GM20431 (cell line): ENCODE measurements around the gene EDN2.

ENCODE experiments used
- in situ Hi-C: fragments of 300-500 bp; cut with MseI, MboI; formaldehyde crosslinking; loops from one replicate; pipeline ENCODE4 v1.15.0; 2020; ENCODE audit warnings: low sequenced_read_pairs; ENCODE audit not compliant: unreplicated experiment

Gene EDN2

DNA sequence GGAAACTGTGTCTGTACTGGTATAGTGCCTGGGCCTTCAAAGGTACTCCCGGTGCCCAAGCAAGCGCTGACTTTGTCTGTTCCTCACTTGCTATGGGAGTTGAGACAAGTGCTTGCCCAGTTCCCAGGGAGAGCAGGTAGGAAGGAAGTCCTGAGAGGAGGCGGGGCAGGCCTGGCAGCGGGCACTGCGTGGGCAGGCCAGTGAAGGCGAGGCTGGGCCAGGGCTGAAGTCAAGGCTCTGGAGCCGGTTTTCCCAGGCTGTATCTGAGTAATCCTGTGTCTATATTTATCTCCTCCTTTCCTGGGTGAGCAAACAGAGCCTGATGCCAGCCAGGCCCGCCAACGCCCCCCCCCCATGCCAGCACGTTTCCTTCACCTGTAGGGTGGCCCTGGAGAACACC is 15.9 kb upstream of the EDN2 start:
- in situ Hi-C loops: no loop called here

DNA sequence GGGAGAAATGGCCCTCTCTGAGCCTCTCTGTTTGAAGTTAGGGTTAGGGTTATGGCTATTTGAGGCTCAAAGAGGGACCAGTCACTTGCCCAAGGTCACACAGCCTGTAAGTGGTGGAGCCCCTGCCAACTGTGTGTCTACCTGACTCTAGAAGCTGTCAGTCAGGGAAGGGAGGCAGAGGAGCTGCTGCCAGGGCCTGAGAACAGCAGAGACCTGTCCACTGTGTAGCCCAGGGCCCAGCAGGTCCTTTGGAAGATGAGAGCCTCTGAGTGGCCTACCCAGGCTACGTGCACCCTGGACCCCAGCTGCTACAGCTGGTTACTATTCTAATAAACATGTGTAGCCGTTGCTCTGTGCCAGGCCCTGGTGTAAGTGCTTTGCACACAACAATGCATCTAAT is 15.1 kb upstream of the EDN2 start:
- in situ Hi-C loops: no loop called here

DNA sequence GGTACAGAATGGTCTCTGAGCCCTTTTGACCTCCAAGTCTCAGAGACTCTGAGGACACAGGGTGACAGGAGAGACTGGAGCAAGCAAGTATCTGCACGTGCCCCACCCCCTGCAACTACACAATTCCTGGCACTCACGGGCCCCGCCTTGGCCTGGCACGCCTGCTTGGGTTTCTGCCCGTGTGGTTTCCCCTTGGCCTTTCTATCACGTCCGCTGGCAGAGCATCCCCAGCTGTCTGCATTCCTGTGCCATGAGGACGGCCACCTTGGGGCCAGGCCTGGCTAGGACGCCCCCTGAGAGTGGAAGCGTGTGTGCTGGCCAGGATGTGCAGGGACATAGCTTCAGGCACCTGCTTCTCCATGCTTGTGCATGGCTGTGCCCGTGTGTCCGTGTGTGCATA is 14.3 kb upstream of the EDN2 start:
- in situ Hi-C loops: no loop called here

DNA sequence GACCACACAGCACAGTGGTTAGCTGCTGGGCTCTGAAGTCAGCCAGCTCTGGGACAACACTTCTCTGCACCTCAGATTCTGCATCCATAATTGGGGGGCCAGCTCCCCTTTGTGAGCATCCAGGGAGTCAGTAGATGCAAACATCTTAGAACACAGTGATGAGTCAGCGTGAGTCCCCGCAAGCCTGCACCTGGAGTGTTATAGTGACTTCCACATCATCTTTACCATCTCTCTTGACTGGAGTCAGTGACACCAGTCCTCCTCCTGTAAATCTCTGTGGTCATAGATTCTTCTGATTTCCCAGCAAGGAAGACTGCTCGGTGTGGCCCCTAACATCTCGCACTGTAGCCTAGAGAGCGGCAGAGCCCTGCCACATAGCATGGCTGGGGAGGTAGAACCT is 13.9 kb upstream of the EDN2 start:
- in situ Hi-C loops: no loop called here

DNA sequence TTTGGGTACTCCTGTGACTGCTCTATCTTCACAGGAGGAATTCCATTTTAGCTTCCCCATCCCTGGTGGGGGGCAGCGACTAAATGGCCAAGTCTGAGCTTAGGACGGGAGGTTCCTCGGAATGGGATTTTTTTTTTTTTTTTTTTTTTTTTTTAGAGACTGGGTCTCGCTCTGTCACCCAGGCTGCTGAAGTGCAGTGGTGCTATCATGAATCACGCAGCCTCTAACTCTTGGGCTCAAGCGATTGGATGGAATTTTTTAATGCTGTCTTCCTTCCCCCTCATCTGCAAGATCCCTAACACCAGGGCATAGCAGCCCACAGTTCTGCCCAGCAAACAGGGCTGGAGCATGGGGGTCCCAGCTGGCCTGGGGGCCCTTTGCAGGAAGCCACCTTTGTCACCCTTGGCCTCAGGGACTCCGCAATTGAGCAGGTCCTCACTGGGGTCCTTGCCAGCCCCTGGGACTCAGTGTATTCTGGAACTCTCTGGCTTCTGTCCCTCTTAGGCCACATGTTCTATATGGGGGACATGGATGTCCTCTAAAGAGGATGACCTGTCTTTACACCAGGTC is 13.1 kb upstream of the EDN2 start:
- in situ Hi-C loops: no loop called here

DNA sequence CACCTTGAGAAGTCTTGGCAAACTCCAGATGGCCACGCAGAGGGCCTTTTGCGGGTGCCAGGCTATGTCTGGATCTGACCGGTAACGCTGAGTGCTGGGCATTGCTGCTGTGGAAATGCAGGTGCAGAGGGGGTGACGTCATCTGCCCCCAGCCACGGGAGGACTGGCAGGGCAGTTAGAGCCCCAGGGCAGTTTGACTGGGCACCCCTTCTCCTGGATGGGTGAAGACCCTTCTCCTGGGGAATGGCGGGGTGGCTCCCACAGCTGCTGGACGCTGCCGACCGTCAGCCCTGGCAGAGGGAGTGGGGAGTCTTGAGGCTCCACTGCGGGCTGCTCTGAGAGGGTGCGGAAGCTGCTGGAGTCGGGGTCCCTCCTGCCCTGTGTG is 12.6 kb upstream of the EDN2 start:
- in situ Hi-C loops: no loop called here

DNA sequence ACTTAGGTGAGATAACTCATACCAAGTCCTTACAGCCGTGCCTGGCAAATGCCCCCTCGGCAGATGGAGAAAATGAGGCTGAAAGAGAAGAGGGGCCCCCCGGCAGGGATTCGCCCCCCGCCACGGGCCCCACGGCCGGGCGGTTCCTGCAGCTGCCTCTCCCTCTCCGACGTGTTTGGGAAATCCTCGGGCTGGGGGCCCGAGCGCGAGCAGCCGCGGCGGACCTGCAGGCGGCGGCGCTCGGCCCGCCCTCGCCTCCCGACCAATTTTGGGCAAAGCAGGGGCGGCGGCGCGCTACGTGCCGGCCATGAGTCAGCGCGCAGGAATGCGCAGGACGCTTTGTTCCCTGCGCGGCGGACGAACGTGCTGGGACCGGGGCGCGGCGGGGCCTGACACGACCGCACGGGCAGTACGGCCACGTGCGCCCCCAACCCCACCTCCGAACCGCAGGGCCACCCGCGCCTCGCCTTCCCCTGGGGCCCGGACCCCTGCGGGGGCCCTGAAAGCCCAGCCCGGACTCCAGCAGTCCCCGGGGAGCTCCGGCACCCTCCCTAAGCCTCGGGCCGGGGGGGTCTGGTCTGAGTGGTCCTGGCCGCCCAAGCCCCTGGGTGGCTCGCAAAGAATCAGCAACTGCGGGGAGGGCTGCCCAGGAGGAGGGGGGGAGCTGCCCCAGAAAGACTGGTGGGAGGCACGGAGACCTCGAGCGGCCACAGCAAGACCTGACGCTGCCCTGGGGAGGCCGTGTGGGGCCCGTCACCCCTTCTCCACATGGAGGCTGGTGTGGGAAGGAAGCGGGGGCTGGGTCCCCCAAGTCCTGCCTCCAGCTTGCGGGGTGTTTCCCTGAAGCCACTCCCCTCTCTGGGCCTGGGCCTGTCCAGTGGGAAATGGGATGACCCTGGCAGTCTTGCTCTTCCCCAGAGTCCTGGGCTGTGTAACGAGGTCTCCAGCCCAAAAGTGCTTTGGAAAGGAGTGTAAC is 11.9 kb upstream of the EDN2 start:
- in situ Hi-C loops: no loop called here

DNA sequence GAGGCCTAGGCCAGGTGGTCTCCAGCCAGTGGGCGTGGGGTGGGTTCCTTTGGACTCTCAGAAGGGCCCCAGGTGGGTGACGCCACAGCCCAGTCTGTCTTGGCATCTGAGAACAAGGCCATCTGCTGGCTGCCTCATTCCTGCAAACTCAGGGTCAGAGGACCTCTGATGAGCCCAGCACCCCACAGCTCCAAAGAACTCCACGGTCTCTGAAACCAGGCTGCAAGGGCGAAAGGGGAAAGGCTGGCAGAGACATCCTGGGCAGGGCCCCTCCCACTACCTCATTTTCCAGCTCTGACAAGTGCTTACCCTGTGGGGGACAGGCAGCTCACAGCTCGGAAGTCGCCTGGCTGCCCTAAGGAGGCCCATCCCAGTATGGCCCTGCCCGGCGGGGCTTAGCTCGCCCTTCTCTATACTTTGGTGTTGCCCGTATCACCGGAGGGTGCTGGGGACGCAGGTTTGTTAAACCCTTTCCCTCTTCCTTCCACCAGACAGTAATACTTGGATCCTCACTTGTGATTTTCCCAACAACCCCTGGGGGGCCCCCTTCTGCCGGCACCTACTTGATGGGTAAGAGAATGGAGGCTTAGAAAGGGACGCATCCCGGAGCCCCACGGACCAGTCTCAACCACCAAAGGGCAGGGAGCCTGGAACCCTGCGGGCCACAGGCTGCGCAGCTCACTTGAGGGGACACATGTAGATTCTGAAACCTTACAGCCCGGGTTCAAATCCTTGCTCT is 10.9 kb upstream of the EDN2 start:
- in situ Hi-C loops: no loop called here

DNA sequence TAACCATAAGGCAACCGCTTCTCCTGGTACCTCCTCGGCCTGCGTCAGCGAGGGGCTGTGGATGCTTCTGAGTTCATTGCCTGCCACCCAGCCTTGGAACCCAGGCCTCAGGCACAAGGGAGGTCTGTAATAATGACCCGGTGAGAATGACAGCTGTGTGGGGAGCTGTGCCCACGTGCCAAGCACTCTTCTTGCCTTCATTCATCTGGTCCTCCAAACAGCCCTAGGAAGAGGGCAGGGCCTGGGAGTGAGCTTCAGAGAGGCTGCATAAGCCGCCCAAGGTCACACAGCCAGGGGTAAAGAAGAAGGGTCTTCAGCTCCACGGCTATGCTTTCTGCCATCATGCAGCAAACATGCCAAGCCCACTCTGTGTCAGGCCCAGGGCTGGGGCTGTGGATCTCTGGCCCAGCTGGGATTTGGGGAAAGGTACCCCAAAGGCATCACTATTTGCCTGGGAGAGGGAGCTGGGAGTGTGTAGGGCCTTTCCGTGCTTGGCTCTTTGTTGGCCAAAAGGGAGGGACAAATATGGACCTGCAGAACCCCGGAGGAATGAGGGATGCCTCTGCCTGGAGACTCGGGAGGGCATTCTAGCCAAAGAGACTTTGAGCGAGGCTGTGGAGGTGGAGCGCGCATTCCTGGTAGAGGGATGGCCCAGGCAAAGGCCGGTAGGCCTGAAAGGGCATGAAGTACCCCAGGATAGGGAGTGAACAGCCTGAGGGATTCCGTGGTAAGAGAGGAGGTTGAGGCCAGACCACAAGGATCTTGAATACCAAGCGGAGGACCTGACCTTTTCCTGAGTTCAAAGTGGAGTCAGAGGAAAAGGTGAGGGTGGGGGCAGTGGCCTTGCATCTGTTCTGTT is 10.1 kb upstream of the EDN2 start:
- in situ Hi-C loops: no loop called here

DNA sequence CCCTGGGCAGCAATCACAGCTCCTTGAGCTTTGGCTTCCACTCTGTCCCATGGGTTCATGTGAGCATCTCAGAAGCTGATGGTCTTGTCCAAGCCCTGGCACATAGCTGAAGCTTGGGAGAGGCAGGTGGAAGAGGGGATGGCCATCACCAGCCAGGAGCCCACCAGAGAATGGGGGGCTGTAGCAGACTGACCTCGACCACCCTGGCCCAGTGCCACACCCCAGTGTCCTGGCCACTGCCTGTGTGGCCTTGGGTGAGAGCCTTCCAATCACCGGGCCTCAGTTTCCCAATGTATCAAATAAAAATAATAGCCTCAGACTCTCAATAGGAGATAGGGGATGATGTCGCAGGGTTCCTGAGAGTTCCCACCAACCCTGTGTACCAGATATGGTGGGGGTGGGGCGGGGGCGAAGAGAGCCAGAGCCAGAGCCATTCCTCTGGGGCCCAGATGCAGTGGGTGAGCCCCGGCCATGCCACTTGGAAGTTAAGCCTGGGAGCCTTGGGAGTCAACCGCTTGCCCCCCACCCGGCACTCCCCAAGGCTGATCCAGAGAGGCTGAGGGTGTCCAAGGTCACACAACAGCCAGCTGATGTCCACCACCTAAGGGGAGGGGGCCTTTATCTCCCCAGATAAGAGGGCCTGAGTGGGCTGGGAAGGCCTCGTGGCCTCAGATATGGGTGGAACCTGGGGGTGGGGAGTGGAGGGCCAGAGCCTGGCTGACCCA is 9.3 kb upstream of the EDN2 start:
- in situ Hi-C loops: no loop called here

DNA sequence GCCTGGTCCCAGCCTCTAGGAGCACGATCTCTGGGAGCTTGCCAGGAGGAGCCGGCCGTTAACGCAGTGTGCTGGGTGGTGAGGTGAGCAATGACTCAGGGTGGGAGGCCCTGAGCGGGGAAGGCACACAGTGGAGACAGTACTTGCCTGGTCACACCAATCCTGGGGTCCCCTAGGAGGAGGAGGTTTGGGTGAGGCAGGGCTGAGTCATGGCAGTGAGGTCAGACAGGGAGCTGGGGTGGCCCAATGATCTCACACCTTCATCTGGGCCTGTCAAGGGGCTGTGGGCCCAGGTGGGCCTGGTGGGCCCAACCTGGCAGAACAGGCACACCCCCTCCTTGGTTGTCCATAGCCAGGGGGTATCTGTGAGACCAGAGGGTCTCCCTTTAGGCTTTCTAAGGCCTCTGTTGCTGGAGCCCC is 8.6 kb upstream of the EDN2 start:
- in situ Hi-C loops: no loop called here

DNA sequence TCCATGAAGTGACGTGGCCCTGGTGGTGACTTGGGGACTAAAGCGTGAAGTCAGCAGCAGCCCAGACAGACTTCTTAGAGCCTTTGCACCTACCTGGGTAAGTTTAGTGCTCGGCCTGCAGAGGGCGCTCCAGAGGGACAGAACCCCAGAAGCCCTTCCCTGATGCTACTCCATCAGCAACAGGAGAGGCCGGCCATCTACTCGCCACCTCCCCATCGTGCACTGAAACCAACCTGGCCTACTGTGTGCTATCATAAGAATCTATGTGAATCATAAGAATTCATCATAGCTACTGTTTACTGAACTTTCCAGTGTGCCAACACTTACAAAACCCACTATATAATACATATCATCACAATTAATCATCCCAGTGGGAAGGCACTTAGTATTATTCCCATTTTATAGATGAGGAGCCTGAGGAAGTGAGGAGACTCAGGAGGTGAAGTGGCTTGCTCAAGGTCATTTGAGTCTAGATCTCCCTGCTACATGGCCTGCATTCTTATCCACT is 7.9 kb upstream of the EDN2 start:
- in situ Hi-C loops: no loop called here

DNA sequence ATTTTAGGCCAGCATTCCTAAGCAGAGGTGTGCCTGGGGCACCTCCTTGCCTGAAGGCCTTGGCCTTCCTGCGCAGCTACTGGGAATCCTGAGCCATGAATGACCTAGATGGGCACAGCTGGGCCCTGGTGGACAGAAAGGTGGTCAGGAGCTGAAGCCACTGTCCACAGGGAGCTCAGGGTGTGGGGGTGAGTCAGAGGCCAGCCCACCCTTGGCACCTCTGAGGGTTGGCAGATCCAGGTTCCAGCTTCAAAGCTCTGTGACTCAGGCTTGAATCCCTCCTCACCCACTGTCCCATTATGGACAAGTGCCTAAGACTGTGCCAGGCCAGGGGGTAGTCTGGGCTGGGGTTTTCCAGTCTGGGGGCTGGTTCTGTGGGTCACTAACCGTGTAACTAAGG is 6.4 kb upstream of the EDN2 start:
- in situ Hi-C loops: no loop called here

DNA sequence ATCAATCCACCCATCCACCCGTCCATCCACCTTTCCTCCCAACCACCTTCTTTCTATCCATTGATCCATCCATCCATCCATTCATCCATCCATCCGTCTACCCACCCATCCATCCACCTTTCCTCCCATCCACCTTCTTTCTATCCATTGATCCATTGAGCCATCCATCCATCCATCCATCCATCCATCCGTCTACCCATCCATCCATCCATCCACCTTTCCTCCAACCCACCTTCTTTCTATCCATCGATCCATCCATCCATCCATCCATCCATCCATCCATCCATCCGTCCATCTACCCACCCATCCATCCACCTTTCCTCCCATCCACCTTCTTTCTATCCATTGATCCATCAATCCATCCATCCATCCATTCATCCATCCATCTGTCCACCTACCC is 5.1 kb upstream of the EDN2 start:
- in situ Hi-C loops: no loop called here

DNA sequence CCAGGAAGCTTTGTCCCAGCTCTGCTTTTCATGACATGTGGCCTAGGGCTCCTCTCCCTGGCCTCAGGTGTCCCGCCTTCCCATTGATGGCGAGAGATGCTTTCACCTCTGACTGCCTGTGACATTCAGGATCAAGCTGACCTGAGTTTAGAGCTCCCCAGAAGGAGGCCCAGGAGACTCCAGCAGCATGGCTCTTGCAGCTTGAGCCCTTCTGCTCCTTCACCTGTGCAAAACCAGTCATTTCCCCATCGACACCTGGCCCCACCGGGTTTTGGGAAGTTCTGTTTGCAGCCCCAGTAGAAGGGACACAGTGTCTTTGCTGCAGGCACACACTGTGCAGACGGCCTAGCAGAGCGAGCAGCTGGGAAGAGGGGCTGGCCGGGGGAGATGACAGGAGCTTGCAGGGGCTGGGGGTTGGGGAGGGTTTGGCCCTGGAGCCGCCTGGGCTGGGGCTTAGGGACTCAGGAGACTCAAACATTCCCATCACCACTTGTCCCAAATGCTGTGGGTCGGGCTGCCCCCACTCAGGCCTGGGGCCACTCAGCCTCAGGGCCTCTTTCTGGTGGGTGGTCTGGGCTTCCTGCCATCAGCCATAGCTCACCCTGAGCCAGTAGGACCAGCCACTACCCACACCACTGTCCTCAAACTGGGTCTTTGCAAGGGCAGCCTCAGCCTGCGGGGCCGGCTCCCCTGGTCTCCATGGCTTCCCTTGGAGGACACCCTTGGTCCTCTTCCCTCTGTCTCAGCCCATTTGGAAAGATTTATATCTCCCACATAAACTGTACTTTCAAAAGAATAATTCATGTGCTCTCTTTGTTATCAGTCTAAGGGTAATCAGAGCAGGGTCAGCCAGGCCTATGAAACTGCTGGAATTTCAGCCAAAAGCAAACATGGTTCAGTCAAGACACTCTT is 3.8 kb upstream of the EDN2 start:
- in situ Hi-C loops: no loop called here

DNA sequence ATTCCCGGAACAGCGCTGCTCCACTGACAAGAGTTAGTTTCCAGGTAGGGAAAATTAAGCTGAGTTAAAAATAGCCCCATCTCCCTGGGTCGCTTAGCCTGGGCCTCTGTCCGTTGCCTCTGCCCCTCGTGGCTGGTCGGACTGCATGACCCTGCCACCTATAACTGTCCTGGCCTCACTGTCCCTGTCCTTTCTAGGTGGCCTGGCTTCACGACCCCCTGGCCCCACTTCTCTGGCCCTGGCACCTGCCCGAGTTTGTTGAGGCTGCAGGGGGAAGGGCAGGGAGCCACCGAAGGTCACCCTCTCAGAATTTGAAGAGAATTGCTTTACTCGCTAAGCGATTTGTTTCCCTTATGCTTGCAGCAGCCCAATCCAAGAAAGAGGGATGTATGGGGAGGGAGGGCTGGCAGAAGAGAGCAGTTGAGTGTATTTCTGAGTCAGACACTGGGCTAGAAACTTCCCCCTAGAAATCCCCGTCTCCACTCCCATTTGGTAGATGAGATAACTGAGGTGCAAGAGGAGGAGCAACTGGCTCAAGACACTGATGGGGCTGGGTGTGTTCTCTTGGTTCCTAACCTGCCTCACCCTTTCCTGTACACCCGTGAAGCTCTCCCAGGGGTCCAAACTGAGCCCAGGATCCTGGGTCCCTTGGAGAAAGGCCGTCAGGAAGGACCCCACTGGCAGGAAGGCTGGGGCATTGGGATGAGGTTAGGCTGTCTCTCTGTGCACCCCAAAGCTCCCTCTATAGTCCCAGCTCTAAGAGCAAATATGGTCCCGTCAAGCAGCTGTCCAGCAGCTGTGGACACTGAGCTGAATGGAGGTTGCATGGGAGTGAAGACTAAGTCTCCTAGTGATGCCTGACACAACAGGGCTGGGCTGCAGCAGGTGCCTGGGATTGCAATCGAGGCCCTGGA is 2.9 kb upstream of the EDN2 start:
- in situ Hi-C loops: no loop called here

DNA sequence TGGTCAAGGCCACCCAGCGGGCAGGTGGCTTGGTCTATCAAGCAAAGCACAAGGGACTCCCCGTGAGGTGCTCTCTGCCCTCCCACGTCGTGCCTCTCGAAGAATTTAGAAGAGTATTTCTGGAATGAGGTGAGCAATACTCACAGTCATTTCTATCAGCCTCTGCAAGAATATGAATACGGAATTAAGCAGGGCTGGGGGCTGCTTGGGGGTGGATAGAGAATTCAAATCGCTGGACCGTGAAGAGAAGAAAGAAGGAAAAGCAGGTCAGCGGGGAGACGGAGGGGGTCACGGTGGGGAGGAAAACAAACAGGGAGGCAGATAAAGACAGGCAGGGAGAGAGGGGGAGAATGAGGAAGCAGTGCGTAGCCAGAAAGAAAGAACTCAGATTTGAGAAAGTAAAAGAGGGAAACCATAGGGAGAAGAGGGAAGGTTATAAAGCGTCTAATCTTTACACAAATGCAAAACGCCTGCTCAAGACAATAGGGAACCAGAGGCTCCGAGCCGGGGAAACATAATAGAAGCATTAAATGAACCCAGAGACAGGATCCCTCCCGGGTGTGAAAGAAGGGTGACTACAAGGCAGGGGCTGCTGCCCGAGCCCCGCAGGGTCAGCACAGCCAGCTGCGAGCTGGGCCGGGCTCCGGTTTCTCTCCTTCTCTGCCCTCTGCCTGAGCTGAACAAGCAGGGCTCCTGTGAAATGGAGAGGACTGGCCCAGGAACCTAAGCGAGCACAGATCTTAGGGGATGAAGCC is 2.1 kb upstream of the EDN2 start:
- in situ Hi-C loops: no loop called here
